ENCODE measurements around the gene PDLIM1.
"Not testable (repeated sequence)": the region's sequence is repeated elsewhere in the genome, so short reads cannot be mapped to it uniquely, and the experiment has no call there.

The PDLIM1 gene

GRCh38 chr10:95262763-95263518 lies 27.9 kb downstream of the PDLIM1 start:
- no peak for DNase-seq

GRCh38 chr10:95261926-95262325 lies 28.9 kb downstream of the PDLIM1 start:
- no peak for DNase-seq

- no peak for DNase-seq
These were observed 29.8 kb downstream of the PDLIM1 start for GRCh38 chr10:95260909-95261552.

GRCh38 chr10:95260397-95260881 lies 30.4 kb downstream of the PDLIM1 start:
- no peak for DNase-seq

GRCh38 chr10:95257849-95258248 lies 33.0 kb downstream of the PDLIM1 start:
- no peak for DNase-seq

- DNase-seq: no peak
These were observed 34.5 kb downstream of the PDLIM1 start for GRCh38 chr10:95256268-95256667.

GRCh38 chr10:95254629-95255028 lies 36.2 kb downstream of the PDLIM1 start:
- DNase-seq: no peak

- no peak for DNase-seq
These were observed 37.1 kb downstream of the PDLIM1 start for GRCh38 chr10:95253686-95254085.

- DNase-seq: no peak
These were observed 37.8 kb downstream of the PDLIM1 start for GRCh38 chr10:95253007-95253406.

GRCh38 chr10:95250856-95251255 lies 39.9 kb downstream of the PDLIM1 start:
- DNase-seq: no peak

- no peak for DNase-seq
These were observed 41.3 kb downstream of the PDLIM1 start for GRCh38 chr10:95249467-95249866.

GRCh38 chr10:95248989-95249388 lies 41.8 kb downstream of the PDLIM1 start:
- DNase-seq: no peak

GRCh38 chr10:95247881-95248583 lies 42.8 kb downstream of the PDLIM1 start:
- no peak for DNase-seq

GRCh38 chr10:95247200-95247880 lies 43.5 kb downstream of the PDLIM1 start:
- DNase-seq: no peak

- DNase-seq: no peak
These were observed 44.2 kb downstream of the PDLIM1 start for GRCh38 chr10:95246582-95247051.

- no peak for DNase-seq
These were observed 45.3 kb downstream of the PDLIM1 start for GRCh38 chr10:95245425-95246055.

- DNase-seq: no peak
These were observed 46.7 kb downstream of the PDLIM1 start for GRCh38 chr10:95244152-95244551.

GRCh38 chr10:95243318-95243617 lies 47.5 kb downstream of the PDLIM1 start:
- DNase-seq: no peak

GRCh38 chr10:95242581-95243317 lies 48.1 kb downstream of the PDLIM1 start:
- DNase-seq: no peak

GRCh38 chr10:95241533-95241932 lies 49.3 kb downstream of the PDLIM1 start:
- DNase-seq: no peak

GRCh38 chr10:95240811-95241210 lies 50.0 kb downstream of the PDLIM1 start:
- no peak for DNase-seq

- DNase-seq: not testable (repeated sequence)
These were observed 50.7 kb downstream of the PDLIM1 start for GRCh38 chr10:95240096-95240495.
